Stomach (tissue), 19 donors: ENCODE data around the gene NME1. TPM values are rescaled to one million over a fixed set of nuclear protein-coding genes. Genes with fewer than 3 reads are reported as not detected.
"Not testable (repeated sequence)": the region's sequence is repeated elsewhere in the genome, so short reads cannot be mapped to it uniquely, and the experiment has no call there.

Experiments
- DNase-seq, 2 donors: peaks; one replicate each; pipeline versions ENCODE4 v3.0.0 to v3.0.0-alpha.2; 2013 to 2019
- H3K27ac ChIP-seq, 5 donors: fragments of 200-600 bp in 4 of 5; sonication (generic) in 4 of 5; one replicate each; pipeline ENCODE4 v1.5.1; 2013 to 2019; ENCODE audit warnings: mild to moderate bottlenecking in 1 of 5, moderate library complexity in 1 of 5
- H3K27me3 ChIP-seq, 3 donors: fragments of 200-600 bp; sonication (generic); one replicate each; pipeline ENCODE4 v1.5.1; 2017 to 2019; ENCODE audit warnings: mixed run types in 1 of 3
- H3K36me3 ChIP-seq, 4 donors: fragments of 200-600 bp; sonication (generic); 1 replicate in 3 of 4; 2 replicates in 1 of 4; pipeline ENCODE4 v1.5.1; 2016 to 2019
- H3K4me1 ChIP-seq, 4 donors: fragments of 200-600 bp; sonication (generic); one replicate each; pipeline ENCODE4 v1.5.1; 2016 to 2019
- H3K4me3 ChIP-seq, 4 donors: fragments of 200-600 bp; sonication (generic) in 3 of 4; one replicate each; pipeline ENCODE4 v1.5.1; 2016 to 2019; ENCODE audit warnings: mild to moderate bottlenecking in 1 of 4
- H3K9me3 ChIP-seq, 4 donors: fragments of 200-600 bp; sonication (generic); one replicate each; pipeline ENCODE4 v1.5.1; 2016 to 2019
- CTCF ChIP-seq, 7 experiments: fragments of 450-650 bp in 4 of 7; fragments of 200-600 bp in 3 of 7; sonication (generic) in 3 of 7; IDR thresholded peaks; one replicate each; pipeline ENCODE4 v1.5.1; 2016 to 2019; ENCODE audit warnings: antibody characterized with exemption in 7 of 7, control low read depth in 2 of 7, mild to moderate bottlenecking in 1 of 7
- EP300 ChIP-seq: sonication (generic); formaldehyde crosslinking; IDR thresholded peaks from one replicate; pipeline ENCODE4 v1.6.1; 2017; ENCODE audit warnings: antibody characterized with exemption
- POLR2A ChIP-seq, 4 donors: fragments of 450-650 bp; IDR thresholded peaks; one replicate each; pipeline ENCODE4 v1.6.1; 2016; ENCODE audit warnings: antibody characterized with exemption in 4 of 4, control low read depth in 2 of 4, mild to moderate bottlenecking in 1 of 4, moderate library complexity in 1 of 4
- POLR2AphosphoS5 ChIP-seq, 3 donors: sonication (generic); formaldehyde crosslinking; IDR thresholded peaks; one replicate each; pipeline ENCODE4 v1.6.1; 2016; ENCODE audit warnings: antibody characterized with exemption in 3 of 3
- WGBS, 5 donors: extraction: QIAGEN DNeasy Blood & Tissue Kit in 3 of 5; methylation state at CpG; one replicate each; pipeline versions ENCODE4 v1.1.5 to v1.1.7; 2013 to 2018; 5-methylcytosine and 5-hydroxymethylcytosine counted together
- intact Hi-C: fragments of 100-400 bp; cut with DNase I; formaldehyde crosslinking; loops from one replicate; pipeline ENCODE4 v1.15.1; 2023; ENCODE audit warnings: low total_unique reads
- long read RNA-seq, 10 donors: transcript quantifications; one replicate each; lab custom pipeline, GENCODE V29; 2026
- polyA plus RNA-seq, 3 donors: library from polyadenylated mRNA; stranded (reverse); fragments of 200-250 nt; gene quantifications; one replicate each; pipeline ENCODE4 v1.2.3, GENCODE V29; 2013
- total RNA-seq, 5 donors: library from RNA; depleted of rRNA; stranded (reverse); fragments of >200 nt; gene quantifications; one replicate each; pipeline versions ENCODE4 v1.1.0 to v1.2.3, GENCODE V29; 2014 to 2016
- donor health status: healthy with polysubstance abuse.
- donor health status: Bipolar disorder and iron deficiency.
- donor health status: healthy.

Gene NME1
- total RNA-seq: 10 to 100 TPM in 2 of 5 donors, 1 to 10 TPM in 2, not detected in 1; 2.2 to 44.1 (median 18.0) TPM
- 100 to 1,000 TPM in 2 of 3 donors, 10 to 100 TPM in 1; 52.4 to 135 (median 126) TPM for polyA plus RNA-seq
- long read RNA-seq, donor 1, transcript NME1-203 (5 exons, 940 nt): major isoform, 24 of 24 reads
- long read RNA-seq, donor 1, partial matches to known transcripts: 0 of 24 reads
- long read RNA-seq, donor 1, other reads (novel, unspliced or antisense): 0 of 24 reads
- long read RNA-seq, donor 2, transcript NME1-203 (5 exons, 940 nt): major isoform, 42 of 42 reads
- long read RNA-seq, donor 2, partial matches to known transcripts: 0 of 42 reads
- long read RNA-seq, donor 2, other reads (novel, unspliced or antisense): 0 of 42 reads
- long read RNA-seq, donor 3, transcript NME1-203 (5 exons, 940 nt): major isoform, 35 of 43 reads
- long read RNA-seq, donor 3, partial matches to known transcripts: 7 of 43 reads
- long read RNA-seq, donor 3, other reads (novel, unspliced or antisense): 0 of 43 reads
- long read RNA-seq, donor 4, partial matches to known transcripts: 0 of 5 reads
- long read RNA-seq, donor 4, other reads (novel, unspliced or antisense): 0 of 5 reads
- long read RNA-seq, donor 5, transcript NME1-203 (5 exons, 940 nt): major isoform, 50 of 55 reads
- long read RNA-seq, donor 5, partial matches to known transcripts: 5 of 55 reads
- long read RNA-seq, donor 5, other reads (novel, unspliced or antisense): 0 of 55 reads
- long read RNA-seq, donor 6, transcript NME1-203 (5 exons, 940 nt): major isoform, 77 of 87 reads
- long read RNA-seq, donor 6, partial matches to known transcripts: 9 of 87 reads
- long read RNA-seq, donor 6, other reads (novel, unspliced or antisense): 0 of 87 reads
- long read RNA-seq, donor 7, transcript NME1-203 (5 exons, 940 nt): major isoform, 41 of 48 reads
- long read RNA-seq, donor 7, partial matches to known transcripts: 6 of 48 reads
- long read RNA-seq, donor 7, other reads (novel, unspliced or antisense): 0 of 48 reads
- long read RNA-seq, donor 8, transcript NME1-203 (5 exons, 940 nt): major isoform, 43 of 49 reads
- long read RNA-seq, donor 8, partial matches to known transcripts: 6 of 49 reads
- long read RNA-seq, donor 8, other reads (novel, unspliced or antisense): 0 of 49 reads
- long read RNA-seq, donor 9, transcript NME1-203 (5 exons, 940 nt): major isoform, 42 of 48 reads
- long read RNA-seq, donor 9, partial matches to known transcripts: 5 of 48 reads
- long read RNA-seq, donor 9, other reads (novel, unspliced or antisense): 0 of 48 reads
- long read RNA-seq, donor 10, transcript NME1-203 (5 exons, 940 nt): major isoform, 21 of 21 reads
- long read RNA-seq, donor 10, partial matches to known transcripts: 0 of 21 reads
- long read RNA-seq, donor 10, other reads (novel, unspliced or antisense): 0 of 21 reads

GRCh38 chr17:51153210-51154072 lies at the start of gene NME1:
Gene NME1, plus strand, starts transcription at chr17:51153559. Its CDS starts 2,096 bp downstream, at chr17:51155655.
- 0 to 1% (median 0%) methylated on average over 58 to 60 of the region's 60 CpGs for WGBS, 5 donors
- H3K4me1 ChIP-seq: peaks cover 11 to 30% (median 19%) of the 10 kb centered on the region in 4 donors
- TF ChIP-seq POLR2A (IDR thresholded peaks at IDR 0.05) (no peak), POLR2AphosphoS5 (IDR thresholded peaks at IDR 0.05) (peak; percentile 76 to 96 (median 93)), EP300 (no peak), CTCF (IDR thresholded peaks at IDR 0.05) (peak in 5 of 7 experiments; percentile 53 to 95 (median 75))
- H3K9me3 ChIP-seq: no peaks in the 10 kb centered on the region
- DNase-seq: peak; percentile 97 to 99
- intact Hi-C loops: loop anchor here (5.0 kb wide), 1 partner anchor 151 kb away; no protein-coding TSS in a partner anchor
- peak within 1 kb of the TSS; percentile 79 to 88 (median 86) for H3K27ac ChIP-seq
- peaks cover 0 to 17% (median 12%) of the 10 kb centered on the region in 4 donors for H3K36me3 ChIP-seq
- H3K27me3 ChIP-seq: no peaks in the 10 kb centered on the region
- H3K4me3 ChIP-seq: peak within 1 kb of the TSS; percentile 60 to 96 (median 78)

GRCh38 chr17:51107778-51108177 lies 45.6 kb upstream of the NME1 start:
- intact Hi-C loops: no loop called here
- H3K36me3 ChIP-seq: peaks cover 0 to 6% (median 0%) of the 10 kb centered on the region in 4 donors
- H3K27me3 ChIP-seq: no peaks in the 10 kb centered on the region
- peak in 1 of 2 donors; percentile 3 for DNase-seq
- 18 to 73% (median 55%) methylated on average over 1 of the region's 1 CpG for WGBS, 5 donors
- H3K4me3 ChIP-seq: no peak overlapping the region
- no peak overlapping the region for H3K27ac ChIP-seq
- H3K9me3 ChIP-seq: no peaks in the 10 kb centered on the region
- H3K4me1 ChIP-seq: peaks cover 22 to 67% (median 50%) of the 10 kb centered on the region in 4 donors
- TF ChIP-seq POLR2A (IDR thresholded peaks at IDR 0.05) (no peak), EP300 (no peak), CTCF (IDR thresholded peaks at IDR 0.05) (no peak), POLR2AphosphoS5 (IDR thresholded peaks at IDR 0.05) (no peak)

GRCh38 chr17:51112303-51113222 lies 40.8 kb upstream of the NME1 start:
- H3K4me1 ChIP-seq: peaks cover 9 to 67% (median 32%) of the 10 kb centered on the region in 4 donors
- H3K27me3 ChIP-seq, intact Hi-C loops, H3K9me3 ChIP-seq, H3K4me3 ChIP-seq, H3K36me3 ChIP-seq: not testable (repeated sequence)
- DNase-seq: peak in 1 of 2 donors; percentile 13
- 79 to 84% (median 82%) methylated on average over 14 to 16 of the region's 16 CpGs for WGBS, 5 donors
- peak overlapping the region in 2 of 5 donors; percentile 16 to 23 for H3K27ac ChIP-seq
